ENCODE measurements around the gene SUPT5H. TPM values are rescaled to one million over a fixed set of nuclear protein-coding genes. Genes with fewer than 3 reads are reported as not detected.

SUPT5H gene
- total RNA-seq (ENCODE audit: unreplicated experiment), result 160 TPM
- long read RNA-seq, transcript SUPT5H-218 (2 exons, 718 nt), result major isoform, 6 of 16 reads
- long read RNA-seq, partial matches to known transcripts, result 6 of 16 reads
- long read RNA-seq, other reads (novel, unspliced or antisense), result 4 of 16 reads

DNA sequence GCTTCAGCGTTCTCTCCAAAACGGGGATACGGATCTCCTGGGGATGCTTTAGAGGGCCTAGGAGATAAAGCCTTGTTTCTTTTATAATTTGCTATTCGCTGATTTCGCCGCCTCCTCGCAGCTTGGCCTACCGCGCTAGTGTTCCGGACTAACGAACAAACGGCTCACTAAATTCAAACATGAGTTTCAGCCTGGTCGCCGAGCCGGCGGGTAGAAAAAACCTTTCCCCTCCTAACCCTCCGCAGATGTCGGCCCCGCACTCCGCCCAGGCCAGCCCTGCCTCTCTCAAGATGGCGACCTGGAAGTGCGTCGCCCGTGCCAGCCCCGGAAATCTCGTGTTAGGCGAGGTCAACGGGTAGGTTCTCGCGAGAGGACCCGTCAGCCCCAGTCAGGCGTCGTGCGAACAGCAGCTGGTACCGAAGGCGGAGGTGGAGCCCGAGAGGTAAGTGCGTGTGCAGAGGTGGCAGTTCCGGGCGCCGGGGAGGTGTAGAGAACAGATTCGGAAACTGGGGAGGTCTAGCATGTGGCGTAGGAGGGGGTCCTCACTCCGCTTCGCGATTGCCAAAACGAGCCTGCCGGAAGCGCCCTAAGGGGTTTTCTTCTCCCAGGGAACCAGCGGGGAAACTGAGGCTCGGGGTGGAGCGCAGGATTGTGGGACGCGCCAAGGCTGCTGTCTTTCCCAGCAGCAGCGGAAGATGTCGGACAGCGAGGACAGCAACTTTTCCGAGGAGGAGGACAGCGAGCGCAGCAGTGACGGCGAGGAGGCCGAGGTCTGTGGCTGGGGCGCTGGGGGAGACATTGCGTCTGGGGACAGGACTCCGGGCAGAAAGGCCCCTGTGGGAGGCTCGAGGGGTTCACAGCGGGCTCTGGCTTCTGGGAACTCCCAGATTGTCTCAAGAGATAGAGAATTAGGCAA, at the start of gene SUPT5H:
Gene SUPT5H (plus strand): TSS at position 387 of the 916 bp plus-strand sequence. CDS start 309 bp downstream, at position 696.
- peak within 1 kb of the TSS; percentile 99 for H3K4me3 Mint-ChIP-seq (ENCODE audit: unreplicated experiment)

DNA sequence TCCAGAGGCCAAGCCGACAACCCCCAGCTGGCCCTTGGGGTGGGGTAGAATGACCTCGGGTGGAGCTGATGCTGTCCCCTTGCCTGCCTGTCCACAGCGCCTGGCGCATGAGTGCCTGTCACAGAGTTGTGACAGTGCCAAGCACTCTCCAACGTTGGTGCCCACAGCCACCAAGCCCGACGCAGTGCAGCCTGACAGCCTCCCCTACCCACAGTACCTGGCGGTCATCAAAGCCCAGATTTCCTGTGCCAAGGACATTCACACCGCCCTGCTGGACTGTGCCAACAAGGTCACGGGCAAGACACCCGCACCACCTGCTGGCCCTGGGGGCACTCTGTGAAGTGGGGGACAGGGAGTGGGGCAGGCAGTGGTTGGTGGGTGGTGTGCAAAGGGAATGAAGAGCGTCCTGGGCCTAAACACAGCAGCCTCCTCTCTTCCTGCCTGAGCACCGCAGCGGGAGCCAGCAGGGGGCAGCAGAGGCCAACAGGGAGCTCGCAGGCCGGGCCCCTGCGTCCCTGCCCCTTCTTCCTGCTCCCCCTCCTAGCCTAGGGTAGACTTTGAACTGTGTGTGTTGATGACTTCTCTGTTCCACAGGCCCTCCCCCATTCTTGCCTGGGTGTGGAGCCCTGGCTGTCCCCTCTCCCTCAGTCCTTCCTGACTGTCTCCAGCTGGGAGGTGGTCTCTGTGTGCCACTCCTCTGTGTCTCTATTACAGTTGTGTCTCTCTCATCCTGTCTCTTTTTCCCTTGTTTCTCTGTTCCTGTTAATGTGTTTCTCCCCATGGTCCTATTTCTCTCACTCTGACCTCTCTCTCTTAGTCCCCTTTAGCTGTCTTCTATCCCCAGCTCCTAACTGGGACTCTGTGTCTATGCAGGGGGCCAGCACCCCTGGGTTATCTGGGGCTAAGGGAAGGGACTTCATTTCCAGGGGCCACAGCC, 47.8 kb upstream of the SUPT5H start:
- Mint-ChIP-seq H3K27ac (ENCODE audit: unreplicated experiment) (peak overlapping the region; percentile 70), H3K4me3 (ENCODE audit: unreplicated experiment) (peak overlapping the region; percentile 57), H3K36me3 (ENCODE audit: unreplicated experiment) (no peaks in the 10 kb centered on the region), H3K9me3 (ENCODE audit: unreplicated experiment) (peaks cover 17% of the 10 kb centered on the region), H3K27me3 (ENCODE audit: unreplicated experiment) (peaks cover 11% of the 10 kb centered on the region), H3K4me1 (ENCODE audit: low read depth, unreplicated experiment) (peaks cover 16% of the 10 kb centered on the region)
- TF ChIP-seq, protein P1, sequence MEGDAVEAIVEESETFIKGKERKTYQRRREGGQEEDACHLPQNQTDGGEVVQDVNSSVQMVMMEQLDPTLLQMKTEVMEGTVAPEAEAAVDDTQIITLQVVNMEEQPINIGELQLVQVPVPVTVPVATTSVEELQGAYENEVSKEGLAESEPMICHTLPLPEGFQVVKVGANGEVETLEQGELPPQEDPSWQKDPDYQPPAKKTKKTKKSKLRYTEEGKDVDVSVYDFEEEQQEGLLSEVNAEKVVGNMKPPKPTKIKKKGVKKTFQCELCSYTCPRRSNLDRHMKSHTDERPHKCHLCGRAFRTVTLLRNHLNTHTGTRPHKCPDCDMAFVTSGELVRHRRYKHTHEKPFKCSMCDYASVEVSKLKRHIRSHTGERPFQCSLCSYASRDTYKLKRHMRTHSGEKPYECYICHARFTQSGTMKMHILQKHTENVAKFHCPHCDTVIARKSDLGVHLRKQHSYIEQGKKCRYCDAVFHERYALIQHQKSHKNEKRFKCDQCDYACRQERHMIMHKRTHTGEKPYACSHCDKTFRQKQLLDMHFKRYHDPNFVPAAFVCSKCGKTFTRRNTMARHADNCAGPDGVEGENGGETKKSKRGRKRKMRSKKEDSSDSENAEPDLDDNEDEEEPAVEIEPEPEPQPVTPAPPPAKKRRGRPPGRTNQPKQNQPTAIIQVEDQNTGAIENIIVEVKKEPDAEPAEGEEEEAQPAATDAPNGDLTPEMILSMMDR (IDR thresholded peaks at IDR 0.05; ENCODE audit: partially characterized antibody, unreplicated experiment), result peak; percentile 87
- DNase-seq, result peak; percentile 94

More for the DNA sequence above, at the start of gene SUPT5H:
- Mint-ChIP-seq H3K36me3 (ENCODE audit: unreplicated experiment) (no peaks in the 10 kb centered on the region), H3K27ac (ENCODE audit: unreplicated experiment) (peak within 1 kb of the TSS; percentile 98), H3K27me3 (ENCODE audit: unreplicated experiment) (peaks cover 4% of the 10 kb centered on the region), H3K9me3 (ENCODE audit: unreplicated experiment) (peaks cover 4% of the 10 kb centered on the region), H3K4me1 (ENCODE audit: low read depth, unreplicated experiment) (peaks cover 12% of the 10 kb centered on the region)
- peak; percentile 97 for DNase-seq
- TF ChIP-seq, protein P1 (IDR thresholded peaks at IDR 0.05; ENCODE audit: partially characterized antibody, unreplicated experiment), result no peak

DNA sequence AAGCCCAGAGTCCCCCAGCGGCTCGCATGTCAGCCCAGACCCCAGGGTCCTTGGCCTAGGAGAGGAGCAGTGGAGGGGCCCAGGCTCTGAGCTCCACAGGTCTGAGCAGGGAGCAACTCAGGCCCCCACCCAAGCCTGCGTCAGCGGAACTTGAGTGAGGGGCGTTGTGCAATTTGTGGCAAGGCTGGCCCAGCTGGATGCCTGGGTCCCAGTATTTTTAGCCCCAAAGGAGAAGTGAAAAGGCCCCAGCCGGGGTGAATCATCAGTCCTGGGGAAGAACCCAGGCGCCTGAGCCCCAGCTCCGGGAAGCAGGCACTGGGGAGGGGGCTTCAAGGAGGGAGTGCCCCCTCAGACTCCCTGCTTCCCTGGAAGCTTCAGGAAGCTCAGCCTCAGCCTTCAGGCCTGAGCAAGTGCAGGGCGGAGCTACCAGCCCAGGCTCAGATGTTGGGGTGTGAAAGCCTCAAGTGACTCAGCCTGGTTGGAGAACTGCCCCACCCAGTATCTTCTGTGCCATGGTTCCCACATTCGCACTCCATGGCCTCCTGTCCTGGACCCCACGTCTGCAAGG, 47.0 kb upstream of the SUPT5H start:
- Mint-ChIP-seq H3K27ac (ENCODE audit: unreplicated experiment) (no peak overlapping the region), H3K4me3 (ENCODE audit: unreplicated experiment) (no peak overlapping the region)
- TF ChIP-seq, protein P1 (IDR thresholded peaks at IDR 0.05; ENCODE audit: partially characterized antibody, unreplicated experiment), result no peak

DNA sequence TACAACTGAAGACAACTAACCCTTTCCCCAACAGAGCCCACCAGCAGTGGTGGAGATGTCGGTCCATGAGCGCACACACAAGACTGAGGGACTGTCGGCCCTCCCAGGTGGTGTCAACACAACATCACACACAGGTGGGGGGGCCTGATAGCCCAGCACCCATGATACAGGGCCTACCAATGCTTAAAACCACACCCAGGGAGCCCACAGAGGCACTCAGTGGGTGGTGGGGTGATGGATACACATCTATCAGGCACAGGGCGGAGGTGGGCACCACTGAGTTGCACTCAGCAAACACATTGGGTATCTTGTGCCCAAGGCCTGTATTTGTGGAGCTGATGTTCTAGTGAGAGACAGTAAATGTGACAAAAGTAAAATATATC, 45.7 kb upstream of the SUPT5H start:
- H3K4me3 Mint-ChIP-seq (ENCODE audit: unreplicated experiment), result peak overlapping the region; percentile 12
- H3K9me3 Mint-ChIP-seq (ENCODE audit: unreplicated experiment), result peaks cover 19% of the 10 kb centered on the region
- peaks cover 18% of the 10 kb centered on the region for H3K4me1 Mint-ChIP-seq (ENCODE audit: low read depth, unreplicated experiment)
- TF ChIP-seq, protein P1 (IDR thresholded peaks at IDR 0.05; ENCODE audit: partially characterized antibody, unreplicated experiment), result no peak
- H3K36me3 Mint-ChIP-seq (ENCODE audit: unreplicated experiment), result no peaks in the 10 kb centered on the region
- H3K27me3 Mint-ChIP-seq (ENCODE audit: unreplicated experiment), result peaks cover 13% of the 10 kb centered on the region
- DNase-seq, result no peak
- H3K27ac Mint-ChIP-seq (ENCODE audit: unreplicated experiment), result peak overlapping the region; percentile 7

More for the DNA sequence above, 47.0 kb upstream of the SUPT5H start:
- H3K4me1 Mint-ChIP-seq (ENCODE audit: low read depth, unreplicated experiment), result peaks cover 16% of the 10 kb centered on the region
- no peaks in the 10 kb centered on the region for H3K36me3 Mint-ChIP-seq (ENCODE audit: unreplicated experiment)
- peaks cover 17% of the 10 kb centered on the region for H3K9me3 Mint-ChIP-seq (ENCODE audit: unreplicated experiment)
- no peak for DNase-seq
- peaks cover 13% of the 10 kb centered on the region for H3K27me3 Mint-ChIP-seq (ENCODE audit: unreplicated experiment)

Data from glutamatergic neuron (in vitro differentiated cells).